ACHN (cell line): ENCODE measurements around the gene TP53TG5.
A peak's percentile ranks its signal among the peaks of the same experiment; 100 is the strongest.

Experiments
- DNase-seq: peaks from one replicate; pipeline ENCODE4 v3.0.0-alpha.2; 2015
- in situ Hi-C: cut with HindIII; loops from 2 replicates; pipeline ENCODE4 v1.10.0; 2017; ENCODE audit warnings: low sequenced_read_pairs, low pct_ligation_motif_present, low pct_unique_long_range_greater_than_20kb

Gene TP53TG5

GRCh38 chr20:45340236-45340847 lies 37.8 kb downstream of the TP53TG5 start:
- DNase-seq, result no peak
- in situ Hi-C loops, result no loop called here

GRCh38 chr20:45339799-45340198 lies 38.3 kb downstream of the TP53TG5 start:
- DNase-seq, result no peak
- in situ Hi-C loops, result no loop called here

GRCh38 chr20:45339084-45339483 lies 39.0 kb downstream of the TP53TG5 start:
- in situ Hi-C loops, result no loop called here
- no peak for DNase-seq

- in situ Hi-C loops, result no loop called here
- DNase-seq, result no peak
These were observed 39.7 kb downstream of the TP53TG5 start for GRCh38 chr20:45338121-45339030.

GRCh38 chr20:45337367-45338120 lies 40.6 kb downstream of the TP53TG5 start:
- in situ Hi-C loops, result no loop called here
- peak; percentile 93 for DNase-seq

GRCh38 chr20:45336530-45337366 lies 41.4 kb downstream of the TP53TG5 start:
- peak; percentile 62 for DNase-seq
- in situ Hi-C loops, result no loop called here

- DNase-seq, result no peak
- in situ Hi-C loops, result no loop called here
These were observed 47.6 kb downstream of the TP53TG5 start for GRCh38 chr20:45330476-45330875.

- DNase-seq, result peak; percentile 14
These were observed 48.4 kb downstream of the TP53TG5 start for GRCh38 chr20:45329497-45330319.

GRCh38 chr20:45328451-45328850 lies 49.7 kb downstream of the TP53TG5 start:
- in situ Hi-C loops, result no loop called here
- DNase-seq, result no peak

More at GRCh38 chr20:45329497-45330319, 48.4 kb downstream of the TP53TG5 start:
- in situ Hi-C loops, result no loop called here

- in situ Hi-C loops, result no loop called here
- no peak for DNase-seq
These were observed 52.8 kb downstream of the TP53TG5 start for GRCh38 chr20:45325371-45325770.

GRCh38 chr20:45323731-45324130 lies 54.4 kb downstream of the TP53TG5 start:
- in situ Hi-C loops, result no loop called here
- no peak for DNase-seq

GRCh38 chr20:45322952-45323383 lies 55.2 kb downstream of the TP53TG5 start:
- in situ Hi-C loops, result no loop called here
- DNase-seq, result peak; percentile 24
